Measurements from ENCODE around the gene RHOD. TPM values are rescaled to one million over a fixed set of nuclear protein-coding genes. Genes with fewer than 3 reads are reported as not detected.

Gene RHOD, protein sequence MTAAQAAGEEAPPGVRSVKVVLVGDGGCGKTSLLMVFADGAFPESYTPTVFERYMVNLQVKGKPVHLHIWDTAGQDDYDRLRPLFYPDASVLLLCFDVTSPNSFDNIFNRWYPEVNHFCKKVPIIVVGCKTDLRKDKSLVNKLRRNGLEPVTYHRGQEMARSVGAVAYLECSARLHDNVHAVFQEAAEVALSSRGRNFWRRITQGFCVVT
- total RNA-seq (2014; rRNA removed) = 99.9 and 121 TPM in 2 replicates
- percentile 61 among the genes with signal in this experiment for Bru-seq, nascent RNA
- percentile 66 among the genes with signal in this experiment for BruChase-seq, experiment 1, labeled RNA remaining after a 6-hour chase
- BruChase-seq, experiment 2, labeled RNA remaining after a 2-hour chase = percentile 59 among the genes with signal in this experiment
- long read RNA-seq, transcript RHOD-201 (5 exons, 1,129 nt) = major isoform, 47 of 71 reads
- long read RNA-seq, partial matches to known transcripts = 16 of 71 reads
- long read RNA-seq, other reads (novel, unspliced or antisense) = 7 of 71 reads

DNA sequence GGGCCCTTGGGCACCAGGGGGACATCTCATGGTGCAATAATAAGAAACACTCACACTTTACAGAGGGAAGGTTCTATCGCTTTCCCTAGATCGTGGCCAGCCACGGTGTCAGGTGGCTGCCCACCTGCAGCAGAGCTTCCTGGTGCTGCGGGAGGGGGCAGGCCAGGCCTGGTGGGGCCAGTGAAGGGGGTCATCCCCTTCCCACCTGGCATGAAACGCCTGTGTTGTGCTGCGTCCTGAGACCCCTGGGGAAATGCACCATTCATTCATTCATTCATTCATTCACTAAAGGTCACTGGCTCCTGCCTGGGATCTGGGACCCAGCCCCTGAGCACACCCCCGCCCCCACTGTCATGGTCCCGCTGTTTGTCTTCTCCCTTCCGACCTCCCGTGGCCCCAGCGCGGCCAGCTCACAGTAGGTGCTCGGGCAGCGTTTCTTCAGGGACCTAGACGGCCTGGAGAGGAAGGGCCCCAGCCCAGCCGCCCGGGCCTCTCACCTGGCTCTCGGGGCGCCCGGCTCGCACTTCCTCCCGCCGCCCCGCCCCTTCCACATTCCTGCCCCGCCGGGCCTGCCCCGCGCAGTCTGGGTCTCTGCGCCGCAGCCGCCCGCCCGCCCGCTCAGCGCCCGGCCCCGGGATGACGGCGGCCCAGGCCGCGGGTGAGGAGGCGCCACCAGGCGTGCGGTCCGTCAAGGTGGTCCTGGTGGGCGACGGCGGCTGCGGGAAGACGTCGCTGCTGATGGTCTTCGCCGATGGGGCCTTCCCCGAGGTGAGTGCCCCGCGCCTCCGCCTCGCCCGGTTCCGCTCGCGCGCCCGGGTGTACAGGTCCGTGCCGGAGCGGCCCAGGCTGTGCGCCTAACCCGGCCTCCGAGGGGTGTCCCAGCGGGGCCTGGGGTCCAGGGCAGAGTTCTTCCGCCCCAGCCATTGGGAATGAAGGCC is at the start of gene RHOD:
TSS of gene RHOD (plus strand) at position 581 of the 938 bp plus-strand sequence. CDS start at position 637, 56 bp downstream.
- peaks cover 3% of the 10 kb centered on the region for H3F3A ChIP-seq (ENCODE audit: low read length, unreplicated experiment)
- ATAC-seq (peak; percentile 47), DNase-seq (peak; percentile 68)
- H3K4me1 ChIP-seq (ENCODE audit: insufficient read depth, low read length) = peaks cover 48% of the 10 kb centered on the region
- peak within 1 kb of the TSS; percentile 95 for H3K4me2 ChIP-seq (ENCODE audit: low read length)
- ChIA-PET POLR2A (ENCODE audit: unreplicated experiment) (no interaction called here), CTCF (interaction anchor here (0.6 kb wide), 1 partner anchor 294 kb away, joined by 3 read pairs; no protein-coding TSS in a partner anchor)
- peak within 1 kb of the TSS; percentile 79 for H2AFZ ChIP-seq (ENCODE audit: low read length)
- intact Hi-C loops (cut with micrococcal nuclease) = loop anchor here (10.0 kb wide), 2 partner anchors 172 to 188 kb away; no protein-coding TSS in a partner anchor
- peak within 1 kb of the TSS; percentile 98 for H3K27ac ChIP-seq (ENCODE audit: low read length)
- H3K27me3 ChIP-seq (ENCODE audit: low read length) = no peaks in the 10 kb centered on the region
- TF ChIP-seq EZH2 (IDR thresholded peaks at IDR 0.05; ENCODE audit: low read length, unreplicated experiment) = no peak
- no peaks in the 10 kb centered on the region for H3K9me3 ChIP-seq (ENCODE audit: low read length)
- no peaks in the 10 kb centered on the region for H3K9me2 ChIP-seq (replicated peaks; ENCODE audit: low read length)
- no peaks in the 10 kb centered on the region for H4K20me1 ChIP-seq (ENCODE audit: low read length)
- H3K4me3 ChIP-seq (ENCODE audit: low read length) = peak within 1 kb of the TSS; percentile 77
- peaks cover 43% of the 10 kb centered on the region for H3K79me2 ChIP-seq (ENCODE audit: low read length)
- TSS peak; percentile 87 for BruUV-seq (replicated peaks)
- peak within 1 kb of the TSS; percentile 87 for H3K9ac ChIP-seq (ENCODE audit: low read length)
- H3K36me3 ChIP-seq (ENCODE audit: low read depth, low read length) = no peaks in the 10 kb centered on the region

DNA sequence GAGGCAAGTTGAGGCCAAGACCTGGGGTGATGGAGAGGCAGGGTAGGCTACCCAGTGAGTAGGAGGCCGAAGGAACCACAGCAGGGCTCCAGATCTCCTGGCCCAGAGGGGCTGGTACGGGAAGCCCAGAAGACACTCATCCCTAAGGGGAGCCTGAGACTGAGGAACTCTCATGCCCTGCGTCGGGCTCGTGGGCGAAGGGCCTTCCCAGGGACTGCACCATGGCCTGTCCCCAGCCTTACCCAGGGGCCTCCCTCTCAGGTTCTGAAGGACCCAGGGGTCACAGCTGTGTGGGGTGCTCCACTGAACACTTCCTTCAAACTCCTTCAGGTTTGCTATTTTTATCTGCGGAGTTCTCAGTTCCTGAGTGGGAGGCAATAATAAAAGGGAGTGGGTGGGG is 49.5 kb upstream of the RHOD start:
- CTCF ChIA-PET = no interaction called here
- BruUV-seq (replicated peaks) = no TSS peak
- Histone ChIP-seq H3K9ac (ENCODE audit: low read length) (no peak overlapping the region), H3K4me3 (ENCODE audit: low read length) (no peak overlapping the region), H4K20me1 (ENCODE audit: low read length) (no peaks in the 10 kb centered on the region), H3K4me1 (ENCODE audit: insufficient read depth, low read length) (no peaks in the 10 kb centered on the region), H3K4me2 (ENCODE audit: low read length) (no peak overlapping the region), H3F3A (ENCODE audit: low read length, unreplicated experiment) (no peaks in the 10 kb centered on the region), H3K9me2 (replicated peaks; ENCODE audit: low read length) (no peaks in the 10 kb centered on the region), H3K9me3 (ENCODE audit: low read length) (no peaks in the 10 kb centered on the region), H3K27me3 (ENCODE audit: low read length) (no peaks in the 10 kb centered on the region), H3K27ac (ENCODE audit: low read length) (no peak overlapping the region), H2AFZ (ENCODE audit: low read length) (no peak overlapping the region; the same call in 1 of the 2 replicates), H3K79me2 (ENCODE audit: low read length) (no peaks in the 10 kb centered on the region), H3K36me3 (ENCODE audit: low read depth, low read length) (no peaks in the 10 kb centered on the region)
- intact Hi-C loops (cut with micrococcal nuclease) = no loop called here
- TF ChIP-seq, protein P1, sequence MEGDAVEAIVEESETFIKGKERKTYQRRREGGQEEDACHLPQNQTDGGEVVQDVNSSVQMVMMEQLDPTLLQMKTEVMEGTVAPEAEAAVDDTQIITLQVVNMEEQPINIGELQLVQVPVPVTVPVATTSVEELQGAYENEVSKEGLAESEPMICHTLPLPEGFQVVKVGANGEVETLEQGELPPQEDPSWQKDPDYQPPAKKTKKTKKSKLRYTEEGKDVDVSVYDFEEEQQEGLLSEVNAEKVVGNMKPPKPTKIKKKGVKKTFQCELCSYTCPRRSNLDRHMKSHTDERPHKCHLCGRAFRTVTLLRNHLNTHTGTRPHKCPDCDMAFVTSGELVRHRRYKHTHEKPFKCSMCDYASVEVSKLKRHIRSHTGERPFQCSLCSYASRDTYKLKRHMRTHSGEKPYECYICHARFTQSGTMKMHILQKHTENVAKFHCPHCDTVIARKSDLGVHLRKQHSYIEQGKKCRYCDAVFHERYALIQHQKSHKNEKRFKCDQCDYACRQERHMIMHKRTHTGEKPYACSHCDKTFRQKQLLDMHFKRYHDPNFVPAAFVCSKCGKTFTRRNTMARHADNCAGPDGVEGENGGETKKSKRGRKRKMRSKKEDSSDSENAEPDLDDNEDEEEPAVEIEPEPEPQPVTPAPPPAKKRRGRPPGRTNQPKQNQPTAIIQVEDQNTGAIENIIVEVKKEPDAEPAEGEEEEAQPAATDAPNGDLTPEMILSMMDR (conservative IDR thresholded peaks at IDR 0.05; ENCODE audit: low read depth, low read length) = no peak
- no peak for TF ChIP-seq EZH2phosphoT487 (IDR thresholded peaks at IDR 0.05; ENCODE audit: borderline replicate concordance, low read length)
- POLR2A ChIA-PET (ENCODE audit: unreplicated experiment) = no interaction called here
- ATAC-seq = no peak
- no peak for DNase-seq

DNA sequence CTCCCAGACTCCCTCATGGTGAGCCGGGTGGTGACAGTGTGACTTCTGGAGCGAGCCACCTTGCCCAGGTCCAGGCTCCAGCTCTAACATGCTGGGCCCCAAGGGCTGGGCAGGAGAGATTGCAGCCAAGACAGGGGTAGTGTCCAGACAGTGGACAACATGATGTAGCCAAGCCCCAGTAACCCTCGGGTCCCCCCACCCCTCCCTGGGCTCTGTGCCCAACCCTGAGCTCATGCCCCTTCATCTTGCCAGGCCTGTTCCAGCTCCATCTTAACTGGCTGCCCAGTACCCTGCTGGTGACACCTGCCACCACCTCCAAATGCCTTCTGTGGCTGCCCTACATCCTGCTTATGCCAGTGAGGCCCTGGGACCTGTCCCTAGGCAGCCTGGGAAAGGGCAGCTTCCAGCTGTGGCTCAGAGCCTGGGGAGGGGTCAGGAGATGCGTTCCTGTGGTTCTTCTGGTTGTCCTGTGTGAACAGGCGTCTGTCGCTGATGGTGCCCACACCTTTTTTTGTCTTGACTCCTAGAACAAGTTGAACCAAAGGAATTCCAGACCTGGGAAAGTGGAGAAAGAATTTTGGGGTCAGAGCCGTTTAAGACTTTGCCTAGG is 46.2 kb upstream of the RHOD start:
- H2AFZ ChIP-seq (ENCODE audit: low read length) = no peak overlapping the region
- no peaks in the 10 kb centered on the region for H4K20me1 ChIP-seq (ENCODE audit: low read length)
- H3K36me3 ChIP-seq (ENCODE audit: low read depth, low read length) = no peaks in the 10 kb centered on the region
- no peak overlapping the region for H3K9ac ChIP-seq (ENCODE audit: low read length)
- intact Hi-C loops (cut with micrococcal nuclease) = no loop called here
- ATAC-seq = no peak
- BruUV-seq (replicated peaks) = no TSS peak
- H3K9me3 ChIP-seq (ENCODE audit: low read length) = no peaks in the 10 kb centered on the region
- no peaks in the 10 kb centered on the region for H3K27me3 ChIP-seq (ENCODE audit: low read length)
- H3K4me1 ChIP-seq (ENCODE audit: insufficient read depth, low read length) = no peaks in the 10 kb centered on the region
- H3K79me2 ChIP-seq (ENCODE audit: low read length) = no peaks in the 10 kb centered on the region
- no peak for DNase-seq
- no peak overlapping the region for H3K27ac ChIP-seq (ENCODE audit: low read length)
- ChIA-PET POLR2A (ENCODE audit: unreplicated experiment) (interaction anchor here (0.6 kb wide), 1 partner anchor 40 kb away, joined by 5 read pairs; no protein-coding TSS in a partner anchor), CTCF (no interaction called here)
- no peak overlapping the region for H3K4me3 ChIP-seq (ENCODE audit: low read length)
- no peak overlapping the region for H3K4me2 ChIP-seq (ENCODE audit: low read length)
- H3K9me2 ChIP-seq (replicated peaks; ENCODE audit: low read length) = no peaks in the 10 kb centered on the region
- TF ChIP-seq, protein P1 (conservative IDR thresholded peaks at IDR 0.05; ENCODE audit: low read depth, low read length) = no peak
- TF ChIP-seq EZH2 (IDR thresholded peaks at IDR 0.05; ENCODE audit: low read length, unreplicated experiment) (no peak), EZH2phosphoT487 (IDR thresholded peaks at IDR 0.05; ENCODE audit: borderline replicate concordance, low read length) (no peak)
- no peaks in the 10 kb centered on the region for H3F3A ChIP-seq (ENCODE audit: low read length, unreplicated experiment)
